PC-3 (cell line): ENCODE data around the gene SH3PXD2B. TPM values are rescaled to one million over a fixed set of nuclear protein-coding genes. Genes with fewer than 3 reads are reported as not detected.
A peak's percentile ranks its signal among the peaks of the same experiment; 100 is the strongest.
"Not testable (repeated sequence)": the region's sequence is repeated elsewhere in the genome, so short reads cannot be mapped to it uniquely, and the experiment has no call there.

Experiments
- ATAC-seq: fragments of 200-7000 bp; cut with Tn5 transposase; 2 replicates; pipeline ENCODE4 v1.9.1; 2020; ENCODE audit warnings: mild to moderate bottlenecking, moderate library complexity
- BruUV-seq: library from RNA; stranded (reverse); fragments of 400-500 nt; replicated peaks from 2 replicates; lab custom pipeline; 2021; lab: Mats Ljungman, UMichigan
- CTCF ChIA-PET: fragments of 300-600 bp; sonication (Branson Sonifier 250); formaldehyde crosslinking; loops from one replicate; lab custom pipeline; 2022; ENCODE audit warnings: antibody characterized with exemption; lab: Charles Lee
- POLR2A ChIA-PET: fragments of 300-600 bp; sonication (Branson Sonifier 250); formaldehyde crosslinking; loops from one replicate; lab custom pipeline; 2022; ENCODE audit warnings: antibody characterized with exemption; ENCODE audit not compliant: unreplicated experiment; lab: Charles Lee
- DNase-seq: peaks from one replicate; pipeline ENCODE4 v3.0.0-alpha.2; 2015
- H2AFZ ChIP-seq: fragments of 300-600 bp; sonication (generic); 2 replicates; pipeline ENCODE4 v1.6.0; 2016; ENCODE audit warnings: antibody characterized with exemption, low read length
- H3F3A ChIP-seq: fragments of 300-600 bp; sonication (generic); one replicate; pipeline ENCODE4 v1.6.0; 2017; ENCODE audit warnings: antibody characterized with exemption, low read length, control low read depth, mild to moderate bottlenecking; ENCODE audit not compliant: unreplicated experiment
- H3K27ac ChIP-seq: fragments of 300-600 bp; sonication (generic); 2 replicates; pipeline ENCODE4 v1.5.1; 2016; ENCODE audit warnings: mild to moderate bottlenecking, low read length
- H3K27me3 ChIP-seq: fragments of 300-600 bp; sonication (generic); 2 replicates; pipeline ENCODE4 v1.6.1; 2016; ENCODE audit warnings: low read length, mixed read lengths
- H3K36me3 ChIP-seq: fragments of 300-600 bp; sonication (generic); 2 replicates; pipeline ENCODE4 v1.6.1; 2016; ENCODE audit warnings: low read depth, mixed run types, low read length, mixed read lengths
- H3K4me1 ChIP-seq: fragments of 300-600 bp; sonication (generic); 2 replicates; pipeline ENCODE4 v1.5.1; 2016; ENCODE audit warnings: low read length; ENCODE audit not compliant: insufficient read depth
- H3K4me2 ChIP-seq: fragments of 300-600 bp; sonication (generic); 2 replicates; pipeline ENCODE4 v1.6.0; 2016; ENCODE audit warnings: low read length
- H3K4me3 ChIP-seq: fragments of 300-600 bp; sonication (generic); 2 replicates; pipeline ENCODE4 v1.5.1; 2016; ENCODE audit warnings: mild to moderate bottlenecking, low read length, mixed read lengths
- H3K79me2 ChIP-seq: fragments of 300-600 bp; sonication (generic); 2 replicates; pipeline ENCODE4 v1.6.1; 2017; ENCODE audit warnings: low read length, mixed read lengths
- H3K9ac ChIP-seq: fragments of 300-600 bp; sonication (generic); 2 replicates; pipeline ENCODE4 v1.6.0; 2016; ENCODE audit warnings: mild to moderate bottlenecking, low read length
- H3K9me2 ChIP-seq: fragments of 300-600 bp; sonication (generic); replicated peaks from 2 replicates; pipeline ENCODE4 v1.6.1; 2016; ENCODE audit warnings: mixed run types, low read length, mixed read lengths
- H3K9me3 ChIP-seq: fragments of 300-600 bp; sonication (generic); 2 replicates; pipeline ENCODE4 v1.6.1; 2016; ENCODE audit warnings: low read length, mixed read lengths
- H4K20me1 ChIP-seq: fragments of 300-600 bp; sonication (generic); 2 replicates; pipeline ENCODE4 v1.6.1; 2016; ENCODE audit warnings: low read length, mixed read lengths
- EZH2 ChIP-seq: fragments of 300-600 bp; sonication (generic); IDR thresholded peaks from one replicate; pipeline ENCODE4 v1.6.1; 2017; ENCODE audit warnings: antibody characterized with exemption, mild to moderate bottlenecking, low read length; ENCODE audit not compliant: unreplicated experiment
- EZH2phosphoT487 ChIP-seq: fragments of 300-600 bp; sonication (generic); IDR thresholded peaks from 2 replicates; pipeline ENCODE4 v1.6.1; 2018; ENCODE audit warnings: mild to moderate bottlenecking, antibody characterized with exemption, low read length, borderline replicate concordance
- intact Hi-C: fragments of 100-400 bp; cut with micrococcal nuclease; formaldehyde crosslinking; loops from 2 replicates; pipeline ENCODE4 v1.9.0; 2023
- total RNA-seq: library from RNA; depleted of rRNA; stranded (reverse); fragments of >200 nt; gene quantifications from 2 replicates; pipeline ENCODE4 v1.2.3, GENCODE V29; 2014
- TF ChIP-seq, protein P1 (sequence below): fragments of 300-600 bp; sonication (generic); conservative IDR thresholded peaks from 2 replicates; pipeline ENCODE4 v1.5.1; 2017; ENCODE audit warnings: antibody characterized with exemption, low read depth, mild to moderate bottlenecking, low read length

The SH3PXD2B gene
- total RNA-seq, 1 experiment from 2014 or later, result 9.8 TPM

DNA sequence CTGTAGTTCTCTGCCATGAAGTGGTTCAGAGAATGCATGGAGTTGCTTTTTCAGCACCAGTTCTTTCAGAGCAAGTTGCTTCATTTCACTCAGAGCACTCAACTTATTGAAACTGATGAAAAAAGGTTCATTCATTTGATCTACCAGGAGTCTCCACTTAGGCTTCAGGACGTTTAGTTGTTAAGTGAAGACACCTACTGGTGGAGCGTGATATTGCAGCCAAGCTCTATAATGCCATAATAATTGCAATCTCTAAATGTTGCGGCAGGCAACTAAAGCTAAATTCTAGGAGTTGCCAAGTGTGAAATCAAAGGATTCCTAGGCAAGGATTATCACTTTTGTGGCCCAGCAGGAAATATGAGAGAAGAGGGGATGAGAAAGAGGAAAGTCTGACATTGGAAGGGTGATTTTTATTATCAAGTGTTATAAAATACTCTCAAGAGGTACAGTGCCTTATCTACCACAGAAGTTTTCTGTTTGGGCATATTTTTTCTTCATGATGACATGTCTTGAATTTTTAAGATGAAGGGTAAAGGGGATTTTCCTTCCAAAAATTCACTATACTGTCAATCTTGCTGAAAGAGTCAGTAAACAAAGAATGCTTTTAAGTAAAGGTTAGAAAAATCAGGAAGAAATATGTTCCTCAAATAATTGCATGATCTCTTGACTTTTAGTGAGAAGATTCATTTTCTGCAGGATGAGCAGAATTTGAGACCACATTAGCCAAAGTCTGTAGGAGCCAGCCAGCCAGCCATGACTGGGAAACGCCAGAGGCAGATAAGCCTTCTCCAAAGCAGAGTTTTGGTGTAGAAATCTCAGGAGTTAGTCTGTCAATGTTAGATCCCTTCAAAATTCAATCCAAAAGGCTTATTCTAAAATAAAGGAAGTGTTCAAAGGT, 83.4 kb downstream of the SH3PXD2B start:
- Histone ChIP-seq H3K9me2 (no peaks in the 10 kb centered on the region), H4K20me1 (no peaks in the 10 kb centered on the region), H3K4me2 (no peak overlapping the region), H3F3A (no peaks in the 10 kb centered on the region), H3K27ac (no peak overlapping the region), H2AFZ (no peak overlapping the region), H3K9me3 (no peaks in the 10 kb centered on the region), H3K27me3 (no peaks in the 10 kb centered on the region), H3K79me2 (no peaks in the 10 kb centered on the region), H3K4me3 (no peak overlapping the region), H3K9ac (no peak overlapping the region), H3K36me3 (peaks cover 3% of the 10 kb centered on the region; the same call in 1 of the 2 replicates), H3K4me1 (no peaks in the 10 kb centered on the region)
- no TSS peak for BruUV-seq
- CTCF ChIA-PET, result interaction anchor here (0.6 to 1.0 kb wide), 4 partner anchors 12 to 267 kb away, joined by 3 read pairs; no protein-coding TSS in a partner anchor
- POLR2A ChIA-PET, result no interaction called here
- intact Hi-C loops, result loop anchor here (10.0 kb wide), 1 partner anchor 266 kb away; no protein-coding TSS in a partner anchor
- ATAC-seq, result no peak
- DNase-seq, result peak; percentile 85
- TF ChIP-seq, protein P1, sequence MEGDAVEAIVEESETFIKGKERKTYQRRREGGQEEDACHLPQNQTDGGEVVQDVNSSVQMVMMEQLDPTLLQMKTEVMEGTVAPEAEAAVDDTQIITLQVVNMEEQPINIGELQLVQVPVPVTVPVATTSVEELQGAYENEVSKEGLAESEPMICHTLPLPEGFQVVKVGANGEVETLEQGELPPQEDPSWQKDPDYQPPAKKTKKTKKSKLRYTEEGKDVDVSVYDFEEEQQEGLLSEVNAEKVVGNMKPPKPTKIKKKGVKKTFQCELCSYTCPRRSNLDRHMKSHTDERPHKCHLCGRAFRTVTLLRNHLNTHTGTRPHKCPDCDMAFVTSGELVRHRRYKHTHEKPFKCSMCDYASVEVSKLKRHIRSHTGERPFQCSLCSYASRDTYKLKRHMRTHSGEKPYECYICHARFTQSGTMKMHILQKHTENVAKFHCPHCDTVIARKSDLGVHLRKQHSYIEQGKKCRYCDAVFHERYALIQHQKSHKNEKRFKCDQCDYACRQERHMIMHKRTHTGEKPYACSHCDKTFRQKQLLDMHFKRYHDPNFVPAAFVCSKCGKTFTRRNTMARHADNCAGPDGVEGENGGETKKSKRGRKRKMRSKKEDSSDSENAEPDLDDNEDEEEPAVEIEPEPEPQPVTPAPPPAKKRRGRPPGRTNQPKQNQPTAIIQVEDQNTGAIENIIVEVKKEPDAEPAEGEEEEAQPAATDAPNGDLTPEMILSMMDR, result peak; percentile 90
- TF ChIP-seq EZH2, result no peak

DNA sequence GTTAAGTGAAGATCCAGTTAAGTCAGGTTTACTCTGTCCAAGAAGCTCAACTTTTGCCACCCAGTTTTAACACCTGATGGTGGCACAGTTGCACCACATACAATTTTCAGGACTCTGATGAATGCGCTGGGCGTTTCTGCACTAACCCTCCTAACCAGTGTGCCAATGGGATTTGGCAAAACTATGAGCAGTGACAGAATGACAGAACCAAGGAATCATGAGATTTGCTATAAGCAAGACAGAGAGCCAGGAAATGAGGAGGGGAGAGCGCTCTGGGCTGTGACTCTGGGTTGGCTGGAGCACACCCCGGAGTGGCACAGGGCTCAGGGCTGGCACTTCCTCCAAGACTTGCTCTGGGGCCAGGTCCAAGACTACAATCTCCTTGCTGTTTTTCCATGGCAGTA, 84.1 kb downstream of the SH3PXD2B start:
- TF ChIP-seq, protein P1, result no peak
- TF ChIP-seq EZH2 (no peak), EZH2phosphoT487 (no peak)
- intact Hi-C loops, result loop anchor here (10.0 kb wide), 1 partner anchor 265 kb away; no protein-coding TSS in a partner anchor
- no peak overlapping the region for H3K9ac ChIP-seq
- H3K4me3 ChIP-seq, result no peak overlapping the region
- no peaks in the 10 kb centered on the region for H3K27me3 ChIP-seq
- CTCF ChIA-PET, result interaction anchor here (0.7 to 1.0 kb wide), 3 partner anchors 13 to 267 kb away, joined by 3 read pairs; no protein-coding TSS in a partner anchor
- ATAC-seq (peak; percentile 35), DNase-seq (no peak)
- no peaks in the 10 kb centered on the region for H3F3A ChIP-seq
- no TSS peak for BruUV-seq
- no peaks in the 10 kb centered on the region for H3K79me2 ChIP-seq
- no peak overlapping the region for H3K4me2 ChIP-seq
- H3K36me3 ChIP-seq, result peaks cover 3% of the 10 kb centered on the region; the same call in 1 of the 2 replicates
- no peaks in the 10 kb centered on the region for H3K9me3 ChIP-seq
- POLR2A ChIA-PET, result no interaction called here
- H4K20me1 ChIP-seq, result no peaks in the 10 kb centered on the region
- H3K27ac ChIP-seq, result no peak overlapping the region
- no peak overlapping the region for H2AFZ ChIP-seq
- no peaks in the 10 kb centered on the region for H3K9me2 ChIP-seq
- no peaks in the 10 kb centered on the region for H3K4me1 ChIP-seq

DNA sequence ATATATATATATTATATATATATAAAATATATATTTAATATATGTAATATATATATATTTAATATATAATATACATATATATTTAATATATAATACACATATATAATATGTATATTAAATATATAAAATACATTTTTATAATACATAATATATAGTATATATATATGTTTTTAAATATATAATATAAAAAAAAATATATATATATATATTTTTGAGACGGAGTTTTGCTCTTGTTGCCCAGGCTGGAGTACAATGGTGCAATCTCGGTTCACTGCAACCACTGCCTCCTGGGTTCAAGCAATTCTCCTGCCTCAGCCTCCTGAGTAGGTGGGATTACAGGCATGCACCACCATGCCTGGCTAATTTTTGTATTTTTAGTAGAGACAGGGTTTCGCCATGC, 85.6 kb downstream of the SH3PXD2B start:
- H2AFZ ChIP-seq, H3K4me3 ChIP-seq, H3K9me2 ChIP-seq, DNase-seq, intact Hi-C loops, H4K20me1 ChIP-seq, BruUV-seq, H3K79me2 ChIP-seq, ATAC-seq, H3K4me1 ChIP-seq, H3K27ac ChIP-seq, H3K9me3 ChIP-seq, H3K9ac ChIP-seq, CTCF ChIA-PET, POLR2A ChIA-PET, H3K36me3 ChIP-seq, H3K4me2 ChIP-seq, H3F3A ChIP-seq, H3K27me3 ChIP-seq: not testable (repeated sequence)
